ENCODE results near the gene GTPBP2.

Gene GTPBP2

GRCh38 chr6:43671011-43671800 is 42.1 kb upstream of the GTPBP2 start:
- Histone ChIP-seq H3K27ac (peak overlapping the region; percentile 78), H3K4me1 (ENCODE audit: low read depth, poor library complexity, severe bottlenecking) (peaks cover 60% of the 10 kb centered on the region)

DNA sequence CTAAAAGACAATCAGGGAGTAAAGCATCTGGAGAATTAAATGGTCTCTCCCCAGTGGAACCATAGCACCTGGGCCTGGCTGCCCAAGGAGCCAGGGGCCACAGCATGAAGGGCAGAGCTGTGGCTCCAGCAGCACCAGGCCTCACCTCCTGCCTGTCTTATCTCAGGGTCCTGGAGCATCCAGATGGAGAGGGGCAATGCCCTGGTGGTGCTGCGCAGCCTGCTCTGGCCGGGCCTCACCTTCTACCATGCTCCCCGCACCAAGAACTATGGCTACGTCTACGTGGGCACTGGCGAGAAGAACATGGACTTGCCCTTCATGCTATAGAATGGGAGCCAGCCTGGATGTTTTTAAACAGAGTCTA is 41.5 kb upstream of the GTPBP2 start:
- no peak overlapping the region for H3K4me3 ChIP-seq (IDR thresholded peaks at IDR 0.05; ENCODE audit: insufficient read depth, low read depth, low read length)
- H3K4me1 ChIP-seq (ENCODE audit: low read depth, poor library complexity, severe bottlenecking): peaks cover 62% of the 10 kb centered on the region
- no peaks in the 10 kb centered on the region for H4K20me1 ChIP-seq (ENCODE audit: insufficient read depth)
- H3K27ac ChIP-seq: peak overlapping the region; percentile 78
- H3K27me3 ChIP-seq (ENCODE audit: insufficient read depth, low read depth): no peaks in the 10 kb centered on the region
- no peaks in the 10 kb centered on the region for H3K36me3 ChIP-seq (ENCODE audit: insufficient read depth)
- H3K79me2 ChIP-seq (ENCODE audit: insufficient read depth, low read depth): no peaks in the 10 kb centered on the region
- no peak overlapping the region for H2AFZ ChIP-seq (ENCODE audit: low read depth)
- H3K4me2 ChIP-seq: peak overlapping the region; percentile 85
- H3K9ac ChIP-seq: no peak overlapping the region
- TF ChIP-seq, protein P1, sequence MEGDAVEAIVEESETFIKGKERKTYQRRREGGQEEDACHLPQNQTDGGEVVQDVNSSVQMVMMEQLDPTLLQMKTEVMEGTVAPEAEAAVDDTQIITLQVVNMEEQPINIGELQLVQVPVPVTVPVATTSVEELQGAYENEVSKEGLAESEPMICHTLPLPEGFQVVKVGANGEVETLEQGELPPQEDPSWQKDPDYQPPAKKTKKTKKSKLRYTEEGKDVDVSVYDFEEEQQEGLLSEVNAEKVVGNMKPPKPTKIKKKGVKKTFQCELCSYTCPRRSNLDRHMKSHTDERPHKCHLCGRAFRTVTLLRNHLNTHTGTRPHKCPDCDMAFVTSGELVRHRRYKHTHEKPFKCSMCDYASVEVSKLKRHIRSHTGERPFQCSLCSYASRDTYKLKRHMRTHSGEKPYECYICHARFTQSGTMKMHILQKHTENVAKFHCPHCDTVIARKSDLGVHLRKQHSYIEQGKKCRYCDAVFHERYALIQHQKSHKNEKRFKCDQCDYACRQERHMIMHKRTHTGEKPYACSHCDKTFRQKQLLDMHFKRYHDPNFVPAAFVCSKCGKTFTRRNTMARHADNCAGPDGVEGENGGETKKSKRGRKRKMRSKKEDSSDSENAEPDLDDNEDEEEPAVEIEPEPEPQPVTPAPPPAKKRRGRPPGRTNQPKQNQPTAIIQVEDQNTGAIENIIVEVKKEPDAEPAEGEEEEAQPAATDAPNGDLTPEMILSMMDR (conservative IDR thresholded peaks at IDR 0.05; ENCODE audit: low read depth, low read length): no peak

More at GRCh38 chr6:43671011-43671800, 42.1 kb upstream of the GTPBP2 start:
- H4K20me1 ChIP-seq (ENCODE audit: insufficient read depth): no peaks in the 10 kb centered on the region
- peak overlapping the region; percentile 85 for H3K4me2 ChIP-seq
- no peaks in the 10 kb centered on the region for H3K36me3 ChIP-seq (ENCODE audit: insufficient read depth)
- TF ChIP-seq, protein P1 (conservative IDR thresholded peaks at IDR 0.05; ENCODE audit: low read depth, low read length): no peak
- no peaks in the 10 kb centered on the region for H3K79me2 ChIP-seq (ENCODE audit: insufficient read depth, low read depth)
- no peaks in the 10 kb centered on the region for H3K27me3 ChIP-seq (ENCODE audit: insufficient read depth, low read depth)
- no peak overlapping the region for H3K4me3 ChIP-seq (IDR thresholded peaks at IDR 0.05; ENCODE audit: insufficient read depth, low read depth, low read length)
- no peak overlapping the region for H2AFZ ChIP-seq (ENCODE audit: low read depth)
- H3K9ac ChIP-seq: no peak overlapping the region

- Histone ChIP-seq H4K20me1 (ENCODE audit: insufficient read depth) (no peaks in the 10 kb centered on the region), H3K4me2 (peak overlapping the region; percentile 85), H3K27ac (peak overlapping the region; percentile 78), H3K9ac (peak overlapping the region; percentile 27; the same call in 1 of the 2 replicates), H3K4me3 (IDR thresholded peaks at IDR 0.05; ENCODE audit: insufficient read depth, low read depth, low read length) (no peak overlapping the region), H3K79me2 (ENCODE audit: insufficient read depth, low read depth) (no peaks in the 10 kb centered on the region), H3K4me1 (ENCODE audit: low read depth, poor library complexity, severe bottlenecking) (peaks cover 62% of the 10 kb centered on the region), H2AFZ (ENCODE audit: low read depth) (no peak overlapping the region), H3K27me3 (ENCODE audit: insufficient read depth, low read depth) (no peaks in the 10 kb centered on the region), H3K36me3 (ENCODE audit: insufficient read depth) (no peaks in the 10 kb centered on the region)
- TF ChIP-seq, protein P1 (conservative IDR thresholded peaks at IDR 0.05; ENCODE audit: low read depth, low read length): no peak
Observed at GRCh38 chr6:43669922-43670622, 41.0 kb upstream of the GTPBP2 start.

DNA sequence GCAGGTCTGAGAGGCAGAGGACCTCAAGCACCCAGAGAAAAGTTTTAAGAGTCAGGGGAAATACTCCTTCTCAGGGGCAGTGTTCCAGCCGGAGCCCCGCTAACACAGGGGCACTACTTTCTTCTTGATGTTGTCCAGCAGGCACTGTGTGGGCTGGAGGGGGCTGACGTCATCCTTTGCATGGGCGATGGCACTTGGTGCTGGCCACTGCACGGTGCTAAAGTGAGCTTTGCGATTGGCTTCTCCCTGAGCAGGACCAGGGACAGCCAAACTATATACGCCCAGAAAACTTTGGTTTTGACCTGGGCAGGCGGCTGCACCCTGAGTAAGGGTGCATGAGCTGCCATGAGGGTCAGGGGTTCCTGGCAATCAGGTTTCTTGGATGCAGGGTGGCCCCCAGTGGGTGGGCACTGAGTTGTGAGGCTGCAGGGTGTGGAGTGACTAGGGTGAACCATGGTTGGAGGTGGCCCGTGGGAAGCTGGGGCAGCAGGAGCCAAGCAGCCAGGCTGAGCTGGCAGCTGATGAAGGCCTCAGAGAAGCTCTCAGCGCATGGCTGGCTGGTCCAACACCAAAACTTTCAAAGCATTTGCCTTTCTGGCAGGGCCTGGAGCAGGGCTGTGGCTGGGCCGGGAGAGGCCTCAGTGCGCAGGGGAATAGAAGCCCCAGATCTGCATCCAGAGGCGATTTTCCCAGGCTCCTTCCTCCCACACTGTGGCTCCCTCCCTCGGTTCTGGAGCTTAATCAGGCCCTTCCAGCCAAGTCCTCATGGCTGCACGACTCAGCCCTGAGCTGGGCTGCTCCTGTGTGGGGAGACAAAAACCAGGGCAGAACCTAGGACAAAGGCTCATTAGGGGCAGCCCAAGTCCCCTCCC is 40.2 kb upstream of the GTPBP2 start:
- peak overlapping the region; percentile 85 for H3K4me2 ChIP-seq
- TF ChIP-seq, protein P1 (conservative IDR thresholded peaks at IDR 0.05; ENCODE audit: low read depth, low read length): no peak

More for the DNA sequence above, 40.2 kb upstream of the GTPBP2 start:
- Histone ChIP-seq H3K27me3 (ENCODE audit: insufficient read depth, low read depth) (no peaks in the 10 kb centered on the region), H3K27ac (peak overlapping the region; percentile 78), H2AFZ (ENCODE audit: low read depth) (no peak overlapping the region), H3K4me3 (IDR thresholded peaks at IDR 0.05; ENCODE audit: insufficient read depth, low read depth, low read length) (no peak overlapping the region), H3K9ac (peak overlapping the region; percentile 27; the same call in 1 of the 2 replicates), H3K79me2 (ENCODE audit: insufficient read depth, low read depth) (no peaks in the 10 kb centered on the region), H3K36me3 (ENCODE audit: insufficient read depth) (no peaks in the 10 kb centered on the region), H3K4me1 (ENCODE audit: low read depth, poor library complexity, severe bottlenecking) (peaks cover 62% of the 10 kb centered on the region), H4K20me1 (ENCODE audit: insufficient read depth) (no peaks in the 10 kb centered on the region)
